Caco-2 (cell line): Measurements from ENCODE around the gene CYP11A1. TPM values are rescaled to one million over a fixed set of nuclear protein-coding genes. Genes with fewer than 3 reads are reported as not detected.

Source experiments
- BruUV-seq: library from RNA; stranded (reverse); fragments of 400-500 nt; replicated peaks from 2 replicates; lab custom pipeline; 2021; lab: Mats Ljungman, UMichigan
- CTCF ChIA-PET: fragments of 300-600 bp; sonication (Branson Sonifier 250); formaldehyde crosslinking; loops from one replicate; lab custom pipeline; 2022; ENCODE audit warnings: antibody characterized with exemption; lab: Charles Lee
- POLR2A ChIA-PET: fragments of 300-600 bp; sonication (Branson Sonifier 250); formaldehyde crosslinking; loops from one replicate; lab custom pipeline; 2022; ENCODE audit warnings: antibody characterized with exemption; lab: Charles Lee
- DNase-seq, 2 experiments: peaks; one replicate each; pipeline versions ENCODE4 v3.0.0 to v3.0.0-alpha.2; 2020 to 2022
- H3K27me3 ChIP-seq: replicated peaks from 2 replicates; pipeline ENCODE4 v1.6.0; 2011; ENCODE audit warnings: low read length; ENCODE audit not compliant: control insufficient read depth, insufficient read depth
- H3K36me3 ChIP-seq: 2 replicates; pipeline ENCODE4 v1.5.1; 2011; ENCODE audit warnings: low read length; ENCODE audit not compliant: control insufficient read depth, insufficient read depth
- H3K4me1 ChIP-seq: fragments of 250-450 bp; sonication (Bioruptor Pico); 2 replicates; pipeline ENCODE4 v1.5.1; 2020; ENCODE audit warnings: mild to moderate bottlenecking
- H3K4me3 ChIP-seq: 2 replicates; pipeline ENCODE4 v1.5.1; 2011; ENCODE audit warnings: low read depth, mild to moderate bottlenecking, control low read depth, low read length
- H3K9me3 ChIP-seq: fragments of 250-450 bp; sonication (Bioruptor Pico); 2 replicates; pipeline ENCODE4 v1.5.1; 2020; ENCODE audit warnings: mild to moderate bottlenecking, moderate library complexity
- H3K27ac Mint-ChIP-seq: one replicate; pipeline ENCODE4 v1.8.0; 2022; ENCODE audit warnings: mixed read lengths; ENCODE audit not compliant: unreplicated experiment
- H3K27me3 Mint-ChIP-seq: one replicate; pipeline ENCODE4 v1.8.0; 2022; ENCODE audit warnings: mixed read lengths; ENCODE audit not compliant: insufficient read depth, unreplicated experiment
- H3K36me3 Mint-ChIP-seq: one replicate; pipeline ENCODE4 v1.8.0; 2022; ENCODE audit warnings: mild to moderate bottlenecking, mixed read lengths; ENCODE audit not compliant: insufficient read depth, unreplicated experiment
- H3K4me1 Mint-ChIP-seq: one replicate; pipeline ENCODE4 v1.8.0; 2022; ENCODE audit warnings: low read depth, mixed read lengths; ENCODE audit not compliant: unreplicated experiment
- H3K4me3 Mint-ChIP-seq: one replicate; pipeline ENCODE4 v1.8.0; 2022; ENCODE audit warnings: mild to moderate bottlenecking, moderate library complexity, mixed read lengths; ENCODE audit not compliant: unreplicated experiment
- H3K9me3 Mint-ChIP-seq: one replicate; pipeline ENCODE4 v1.8.0; 2022; ENCODE audit warnings: mixed read lengths; ENCODE audit not compliant: unreplicated experiment
- CTCF ChIP-seq, 2 experiments: fragments of 200-600 bp in 1 of 2; IDR thresholded peaks; 1 replicate in 1 of 2; 2 replicates in 1 of 2; pipeline versions ENCODE4 v1.5.1 to v1.8.0; 2011 to 2022; ENCODE audit warnings: antibody characterized with exemption in 1 of 2, control low read depth in 1 of 2, inconsistent platforms in 1 of 2, low read depth in 1 of 2, low read length in 1 of 2, mild to moderate bottlenecking in 1 of 2, moderate library complexity in 1 of 2; ENCODE audit not compliant: insufficient read depth in 1 of 2, severe bottlenecking in 1 of 2, unreplicated experiment in 1 of 2
- intact Hi-C: fragments of 100-400 bp; cut with micrococcal nuclease; formaldehyde crosslinking; loops from one replicate; pipeline ENCODE4 v1.10.0; 2022; ENCODE audit not compliant: unreplicated experiment
- total RNA-seq: library from RNA; stranded (reverse); gene quantifications from 2 replicates; pipeline ENCODE4 v1.2.3, GENCODE V29; 2022

The CYP11A1 gene
- total RNA-seq, 1 experiment from 2014 or later, result not detected

GRCh38 chr15:74318376-74319137 is 48.9 kb downstream of the CYP11A1 start:
- no peak overlapping the region for H3K27ac Mint-ChIP-seq
- H3K4me1 Mint-ChIP-seq, result no peaks in the 10 kb centered on the region
- CTCF ChIA-PET, result interaction anchor here (0.6 kb wide), 1 partner anchor 1011 kb away, joined by 3 read pairs; no protein-coding TSS in a partner anchor
- Histone ChIP-seq H3K36me3 (no peaks in the 10 kb centered on the region), H3K4me3 (no peak overlapping the region), H3K4me1 (no peaks in the 10 kb centered on the region), H3K27me3 (no peaks in the 10 kb centered on the region), H3K9me3 (no peaks in the 10 kb centered on the region)
- no peak for TF ChIP-seq CTCF (IDR thresholded peaks at IDR 0.05; ENCODE audit: insufficient read depth in 1 of 2, low read depth in 1 of 2, low read length in 1 of 2, severe bottlenecking in 1 of 2, unreplicated experiment in 1 of 2)
- H3K27me3 Mint-ChIP-seq, result peaks cover 8% of the 10 kb centered on the region
- no peak for DNase-seq
- H3K36me3 Mint-ChIP-seq, result no peaks in the 10 kb centered on the region
- no peaks in the 10 kb centered on the region for H3K9me3 Mint-ChIP-seq
- no TSS peak for BruUV-seq
- intact Hi-C loops, result no loop called here
- no peak overlapping the region for H3K4me3 Mint-ChIP-seq
- POLR2A ChIA-PET, result no interaction called here

GRCh38 chr15:74317820-74318375 is 49.5 kb downstream of the CYP11A1 start:
- Mint-ChIP-seq H3K27ac (no peak overlapping the region), H3K27me3 (peaks cover 8% of the 10 kb centered on the region), H3K4me1 (no peaks in the 10 kb centered on the region), H3K4me3 (no peak overlapping the region), H3K36me3 (no peaks in the 10 kb centered on the region), H3K9me3 (no peaks in the 10 kb centered on the region)
- Histone ChIP-seq H3K4me1 (no peaks in the 10 kb centered on the region), H3K4me3 (no peak overlapping the region), H3K36me3 (no peaks in the 10 kb centered on the region), H3K27me3 (no peaks in the 10 kb centered on the region), H3K9me3 (no peaks in the 10 kb centered on the region)
- no peak for TF ChIP-seq CTCF (IDR thresholded peaks at IDR 0.05; ENCODE audit: insufficient read depth in 1 of 2, low read depth in 1 of 2, low read length in 1 of 2, severe bottlenecking in 1 of 2, unreplicated experiment in 1 of 2)
- ChIA-PET POLR2A (no interaction called here), CTCF (interaction anchor here (0.7 kb wide), 1 partner anchor 10 kb away, joined by 4 read pairs; no protein-coding TSS in a partner anchor)
- DNase-seq, result no peak
- no TSS peak for BruUV-seq
- intact Hi-C loops, result no loop called here

GRCh38 chr15:74316141-74316540 is 51.3 kb downstream of the CYP11A1 start:
- no peaks in the 10 kb centered on the region for H3K9me3 Mint-ChIP-seq
- no peaks in the 10 kb centered on the region for H3K36me3 Mint-ChIP-seq
- H3K27me3 Mint-ChIP-seq, result peaks cover 11% of the 10 kb centered on the region
- POLR2A ChIA-PET, result no interaction called here
- TF ChIP-seq CTCF (IDR thresholded peaks at IDR 0.05; ENCODE audit: insufficient read depth in 1 of 2, low read depth in 1 of 2, low read length in 1 of 2, severe bottlenecking in 1 of 2, unreplicated experiment in 1 of 2), result no peak
- DNase-seq, result no peak
- H3K4me1 Mint-ChIP-seq, result no peaks in the 10 kb centered on the region
- CTCF ChIA-PET, result interaction anchor here (0.6 kb wide), 1 partner anchor 188 kb away, joined by 4 read pairs; no protein-coding TSS in a partner anchor
- intact Hi-C loops, result no loop called here
- H3K27me3 ChIP-seq, result no peaks in the 10 kb centered on the region
- H3K4me1 ChIP-seq, result no peaks in the 10 kb centered on the region
- H3K4me3 ChIP-seq, result no peak overlapping the region
- no peak overlapping the region for H3K4me3 Mint-ChIP-seq
- BruUV-seq, result no TSS peak
- no peak overlapping the region for H3K27ac Mint-ChIP-seq
- H3K36me3 ChIP-seq, result no peaks in the 10 kb centered on the region
- no peaks in the 10 kb centered on the region for H3K9me3 ChIP-seq
